Right renal pelvis (tissue), 4 donors: ENCODE measurements around the gene NAV2. TPM values are rescaled to one million over a fixed set of nuclear protein-coding genes. Genes with fewer than 3 reads are reported as not detected.

Source experiments
- DNase-seq, 4 donors: peaks; one replicate each; pipeline ENCODE4 v3.0.0-alpha.2; 2013; ENCODE audit warnings: low read depth in 4 of 4, low spot score in 3 of 4, missing footprints in 1 of 4
- polyA plus RNA-seq, 4 donors: library from polyadenylated mRNA; unstranded; fragments of 120-200 nt; gene quantifications; one replicate each; pipeline ENCODE4 v1.2.1, GENCODE V29; 2013; ENCODE audit not compliant: insufficient read length in 4 of 4

The NAV2 gene
- polyA plus RNA-seq, 4 donors = 33.2 to 55.2 (median 34.0) TPM

- no peak for DNase-seq
Measured at GRCh38 chr11:19802773-19803293, 90.2 kb downstream of the NAV2 start.

DNA sequence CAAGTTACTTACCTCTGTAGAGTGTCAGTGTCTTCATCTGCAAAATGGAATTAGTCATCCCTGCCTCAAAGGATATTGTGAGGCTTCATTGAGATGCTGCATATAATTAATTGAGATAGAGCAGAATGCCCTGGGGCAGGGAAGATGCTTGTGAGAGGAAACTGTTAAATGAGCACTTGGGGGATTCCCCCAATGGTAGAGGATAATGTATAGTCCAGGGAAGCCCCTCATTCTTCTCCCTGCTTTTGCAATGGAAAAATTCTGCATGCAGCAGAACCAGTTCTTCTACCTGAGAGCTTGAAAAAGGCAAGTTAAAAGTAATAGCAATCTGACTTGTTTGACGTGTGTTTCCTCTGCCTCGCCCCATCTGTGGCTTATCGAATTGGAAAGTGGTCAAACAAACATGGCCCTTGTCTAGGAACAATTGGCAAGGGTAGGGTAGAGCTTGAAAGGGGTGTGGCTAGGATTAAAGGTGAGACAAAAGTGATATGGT lies 90.9 kb downstream of the NAV2 start:
- no peak for DNase-seq

DNA sequence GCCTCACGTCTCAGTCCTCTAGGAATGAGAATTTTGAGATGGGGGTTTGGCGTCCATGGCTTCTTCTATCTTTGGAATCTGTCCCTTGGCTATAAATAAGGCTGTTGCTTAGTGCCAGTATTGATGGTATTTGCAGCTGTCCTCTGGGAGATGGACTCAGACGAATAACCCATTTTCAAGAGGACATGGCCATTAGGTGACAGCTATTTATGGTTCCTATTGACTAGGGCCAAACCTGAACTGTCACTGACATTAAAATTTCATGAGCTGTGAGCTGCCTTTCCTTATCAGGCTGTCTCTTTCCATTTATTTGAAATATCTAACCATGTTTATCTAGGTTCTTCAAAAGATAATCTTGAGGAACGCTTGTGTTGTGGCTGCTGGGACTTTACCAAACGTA lies 92.7 kb downstream of the NAV2 start:
- DNase-seq = no peak

- DNase-seq = no peak
Measured at GRCh38 chr11:19805827-19806226, 93.2 kb downstream of the NAV2 start.

DNA sequence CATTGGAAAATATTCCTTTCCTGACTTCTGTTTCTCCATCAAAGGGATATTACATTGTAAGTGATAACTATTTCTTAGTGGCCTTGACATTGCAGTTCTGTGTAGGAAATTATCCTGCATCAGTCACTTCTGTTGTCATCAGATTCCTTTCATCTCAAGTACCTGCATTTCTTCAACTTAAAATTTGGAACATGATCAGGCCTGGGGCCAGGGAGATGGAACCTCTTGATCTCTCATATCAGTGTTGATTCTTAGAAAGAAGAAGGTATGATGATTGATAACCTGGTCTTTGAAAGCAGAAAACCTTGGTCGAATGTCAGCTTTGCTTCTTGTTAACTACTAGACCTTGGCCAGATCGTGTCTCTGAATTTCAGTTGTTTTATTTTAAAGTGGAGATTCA lies 93.6 kb downstream of the NAV2 start:
- no peak for DNase-seq

DNA sequence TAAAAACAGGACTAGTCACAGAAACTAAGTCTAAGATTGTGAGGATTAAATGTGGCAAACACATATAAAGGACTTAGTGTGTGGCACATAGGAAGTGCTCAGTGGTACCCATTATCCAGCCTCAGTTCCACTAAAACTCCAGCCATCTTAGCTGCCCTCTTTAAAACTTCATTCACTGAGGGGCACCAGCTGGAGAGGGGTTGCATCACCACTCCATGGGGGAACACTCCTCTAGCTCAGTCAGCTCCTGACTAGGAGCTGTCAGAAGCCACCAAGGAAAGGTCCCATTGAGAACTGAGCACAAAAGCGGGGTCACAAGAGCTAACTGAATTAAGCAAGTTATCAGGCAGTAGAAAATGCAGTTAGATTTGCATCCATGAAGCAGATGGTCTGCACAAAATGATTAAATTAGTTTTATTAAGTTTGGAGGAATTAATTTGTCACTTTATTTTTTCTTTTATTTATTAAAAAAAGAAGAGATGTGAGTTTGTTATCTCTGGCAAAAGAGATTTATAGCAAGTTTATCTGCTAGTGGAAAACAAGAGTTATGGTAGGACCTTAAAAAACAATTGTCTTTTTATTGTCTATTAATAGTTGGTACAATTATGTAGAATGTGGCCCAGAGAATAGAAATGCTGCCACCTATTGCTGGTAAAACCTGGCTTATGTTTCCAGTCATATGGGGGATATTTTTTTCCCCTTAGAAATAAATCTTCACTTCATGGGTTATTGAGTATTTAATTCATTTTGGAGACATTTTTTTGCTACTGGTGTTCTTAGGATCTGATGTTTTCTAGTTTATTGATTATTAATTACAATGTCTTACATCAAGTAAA lies 95.7 kb downstream of the NAV2 start:
- no peak for DNase-seq

DNA sequence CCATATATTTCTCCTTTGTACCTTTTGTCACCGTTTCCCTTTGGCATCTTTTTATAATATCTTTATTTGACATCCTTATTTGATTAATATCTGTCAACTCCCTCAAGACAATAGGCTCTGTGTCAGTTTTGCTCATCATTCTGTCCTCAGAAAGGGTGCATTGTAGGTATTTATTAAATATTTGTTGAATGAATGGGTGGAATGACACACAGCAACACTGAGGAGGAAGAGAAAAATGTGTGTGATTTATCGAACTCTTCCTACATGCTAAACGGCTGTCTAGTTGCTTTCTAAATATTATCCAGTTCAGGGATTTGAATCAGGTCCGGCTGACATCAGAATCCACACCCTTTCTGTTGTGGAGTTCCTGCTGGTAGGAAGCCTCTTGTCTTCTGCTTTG lies 98.2 kb downstream of the NAV2 start:
- no peak for DNase-seq

DNA sequence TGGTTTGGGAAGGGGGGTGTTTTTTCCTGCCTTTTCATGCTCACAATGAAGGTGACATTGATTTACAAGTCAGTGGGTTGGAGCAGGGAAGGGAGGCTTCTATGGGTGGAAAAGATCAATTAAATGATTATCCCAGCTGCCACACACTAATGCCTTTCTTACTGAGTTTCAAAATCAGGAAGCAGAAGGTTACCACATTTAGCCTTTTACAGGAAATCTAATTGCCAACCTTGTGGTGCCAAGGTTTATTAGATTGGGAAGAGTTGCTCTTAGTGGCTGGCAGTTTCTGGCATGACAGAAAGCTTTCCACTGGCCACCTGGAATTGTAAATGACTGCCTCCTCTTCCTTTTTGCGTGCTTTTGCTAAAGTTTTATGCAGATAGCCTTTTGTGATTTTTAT lies 98.7 kb downstream of the NAV2 start:
- DNase-seq = no peak

- no peak for DNase-seq
Measured at GRCh38 chr11:19812096-19812495, 99.5 kb downstream of the NAV2 start.

DNA sequence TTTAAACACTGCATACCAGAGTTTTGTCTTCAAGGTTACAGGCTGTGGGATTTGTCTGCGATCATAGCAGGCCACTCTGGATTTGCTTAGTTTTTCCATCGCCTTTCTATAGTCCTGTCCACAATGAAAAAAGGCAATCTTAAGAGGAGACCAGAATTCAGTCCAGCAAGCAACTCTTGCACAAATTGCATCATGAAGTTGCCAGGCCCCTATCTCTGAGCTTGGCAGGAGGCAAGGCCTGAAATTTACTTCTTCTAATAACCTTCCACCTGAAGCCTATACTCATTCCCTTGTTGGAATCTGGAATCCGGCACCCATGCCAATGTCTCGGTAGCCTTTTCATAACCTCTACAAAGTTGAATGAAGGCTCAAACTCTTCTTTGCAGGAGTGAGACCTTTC lies 100.1 kb downstream of the NAV2 start:
- no peak for DNase-seq

- DNase-seq = no peak
Measured at GRCh38 chr11:19813158-19813879, 100.7 kb downstream of the NAV2 start.

- DNase-seq = no peak
Measured at GRCh38 chr11:19814421-19814820, 101.8 kb downstream of the NAV2 start.

DNA sequence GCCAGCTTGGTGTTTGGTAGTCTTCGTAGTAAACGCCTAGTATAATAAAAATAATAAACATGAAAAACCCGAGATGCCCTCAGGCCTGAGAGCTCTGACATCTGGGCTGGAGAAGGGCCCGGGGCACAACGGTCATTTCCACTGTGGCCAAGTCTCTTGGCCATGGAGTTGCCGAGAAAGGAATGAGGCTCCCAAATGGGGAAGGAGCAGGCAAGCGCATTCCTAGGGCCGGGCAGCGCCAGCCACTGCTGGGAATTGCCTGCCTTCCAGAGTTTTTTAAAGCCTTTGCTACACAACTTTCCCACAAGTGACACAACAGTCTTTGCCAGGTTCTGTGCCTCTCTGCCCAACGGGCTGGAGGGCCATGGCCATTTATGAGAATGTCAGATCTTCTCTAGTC lies 103.4 kb downstream of the NAV2 start:
- DNase-seq = no peak

- DNase-seq = no peak
Measured at GRCh38 chr11:19816817-19817216, 104.2 kb downstream of the NAV2 start.

- no peak for DNase-seq
Measured at GRCh38 chr11:19817265-19817851, 104.7 kb downstream of the NAV2 start.

DNA sequence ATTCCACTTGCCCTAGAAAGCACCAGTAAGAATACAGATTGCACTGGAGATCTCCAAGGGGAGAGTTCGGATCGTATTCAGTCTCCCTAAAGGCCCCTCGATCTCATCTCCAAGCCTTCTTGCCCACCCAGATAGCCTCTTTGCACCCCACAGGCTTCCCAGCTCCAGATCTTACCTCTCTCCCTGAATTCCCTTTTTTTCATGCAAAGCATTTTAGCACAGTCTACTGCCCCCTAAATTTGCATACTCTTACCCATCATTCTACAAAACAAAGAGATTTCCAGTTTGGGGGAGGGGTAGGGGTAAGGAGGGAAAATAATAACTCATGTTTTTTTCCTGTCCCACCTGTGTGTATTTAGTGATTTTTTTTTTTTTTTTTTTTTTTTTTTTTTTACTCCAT lies 105.2 kb downstream of the NAV2 start:
- no peak for DNase-seq

DNA sequence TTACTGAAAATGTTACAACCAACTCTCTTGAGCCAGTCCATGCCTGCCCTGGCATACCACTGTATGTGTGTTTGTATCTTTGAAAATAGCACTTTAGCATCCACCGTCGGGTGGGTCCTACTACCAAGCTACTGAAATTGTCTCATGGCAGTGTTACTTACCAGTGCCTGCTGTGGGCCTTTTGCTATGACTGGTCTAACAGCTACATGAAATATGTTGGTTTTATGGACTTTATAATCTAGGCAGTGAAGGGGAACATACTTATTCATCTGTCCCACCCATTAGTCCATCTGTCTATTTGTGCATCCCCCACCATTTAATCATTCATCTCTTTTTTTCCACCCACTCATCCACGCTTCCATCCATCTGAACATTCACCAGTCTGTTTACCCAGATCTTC lies 106.0 kb downstream of the NAV2 start:
- DNase-seq = no peak

GRCh38 chr11:19819148-19819547 lies 106.5 kb downstream of the NAV2 start:
- no peak for DNase-seq

GRCh38 chr11:19820100-19820499 lies 107.5 kb downstream of the NAV2 start:
- DNase-seq = no peak

GRCh38 chr11:19821412-19821875 lies 108.8 kb downstream of the NAV2 start:
- no peak for DNase-seq

GRCh38 chr11:19821993-19822392 lies 109.4 kb downstream of the NAV2 start:
- DNase-seq = no peak
